GM18508 (cell line): ENCODE data around the gene POLR2E.
"Not testable (repeated sequence)": the region's sequence is repeated elsewhere in the genome, so short reads cannot be mapped to it uniquely, and the experiment has no call there.

Experiments used
- ATAC-seq: cut with Tn5 transposase; IDR thresholded peaks from one replicate; pipeline ENCODE4 v1.9.1; 2021; ENCODE audit warnings: moderate number of reproducible peaks; ENCODE audit not compliant: insufficient read depth, unreplicated experiment

POLR2E gene

GRCh38 chr19:1094978-1095701 lies at the start of gene POLR2E:
Gene POLR2E, minus strand, starts transcription at chr19:1095375. Its CDS starts 60 bp downstream, at chr19:1095315.
- ATAC-seq = peak; percentile 62

GRCh38 chr19:1144741-1145140 lies 49.6 kb upstream of the POLR2E start:
- ATAC-seq = no peak

- no peak for ATAC-seq
Observed at GRCh38 chr19:1143828-1144399, 48.7 kb upstream of the POLR2E start.

GRCh38 chr19:1141944-1142343 lies 46.8 kb upstream of the POLR2E start:
- ATAC-seq = no peak

GRCh38 chr19:1140272-1141027 lies 45.3 kb upstream of the POLR2E start:
- no peak for ATAC-seq

- no peak for ATAC-seq
Observed at GRCh38 chr19:1139126-1139525, 44.0 kb upstream of the POLR2E start.

- ATAC-seq = no peak
Observed at GRCh38 chr19:1138121-1138520, 42.9 kb upstream of the POLR2E start.

GRCh38 chr19:1136621-1137317 lies 41.6 kb upstream of the POLR2E start:
- ATAC-seq = no peak

- ATAC-seq = no peak
Observed at GRCh38 chr19:1136201-1136600, 41.0 kb upstream of the POLR2E start.

- ATAC-seq = no peak
Observed at GRCh38 chr19:1135454-1135853, 40.3 kb upstream of the POLR2E start.

- ATAC-seq = no peak
Observed at GRCh38 chr19:1134431-1134830, 39.3 kb upstream of the POLR2E start.

- no peak for ATAC-seq
Observed at GRCh38 chr19:1133471-1133929, 38.3 kb upstream of the POLR2E start.

- ATAC-seq = no peak
Observed at GRCh38 chr19:1132552-1133383, 37.6 kb upstream of the POLR2E start.

- no peak for ATAC-seq
Observed at GRCh38 chr19:1131718-1132551, 36.8 kb upstream of the POLR2E start.

GRCh38 chr19:1130771-1131717 lies 35.9 kb upstream of the POLR2E start:
- ATAC-seq = no peak

GRCh38 chr19:1129535-1129934 lies 34.4 kb upstream of the POLR2E start:
- ATAC-seq = no peak

GRCh38 chr19:1129084-1129483 lies 33.9 kb upstream of the POLR2E start:
- not testable (repeated sequence) for ATAC-seq

- no peak for ATAC-seq
Observed at GRCh38 chr19:1128106-1128505, 32.9 kb upstream of the POLR2E start.
